GM03348 (cell line): ENCODE data around the gene SLC38A1.
A peak's percentile ranks its signal among the peaks of the same experiment; 100 is the strongest.
"Not testable (repeated sequence)": the region's sequence is repeated elsewhere in the genome, so short reads cannot be mapped to it uniquely, and the experiment has no call there.

Experiments
- DNase-seq: peaks from one replicate; pipeline ENCODE4 v3.0.0; 2012; ENCODE audit warnings: low spot score

Gene SLC38A1

GRCh38 chr12:46164186-46164761 is 104.6 kb downstream of the SLC38A1 start:
- no peak for DNase-seq

GRCh38 chr12:46162549-46163076 is 106.2 kb downstream of the SLC38A1 start:
- not testable (repeated sequence) for DNase-seq

DNA sequence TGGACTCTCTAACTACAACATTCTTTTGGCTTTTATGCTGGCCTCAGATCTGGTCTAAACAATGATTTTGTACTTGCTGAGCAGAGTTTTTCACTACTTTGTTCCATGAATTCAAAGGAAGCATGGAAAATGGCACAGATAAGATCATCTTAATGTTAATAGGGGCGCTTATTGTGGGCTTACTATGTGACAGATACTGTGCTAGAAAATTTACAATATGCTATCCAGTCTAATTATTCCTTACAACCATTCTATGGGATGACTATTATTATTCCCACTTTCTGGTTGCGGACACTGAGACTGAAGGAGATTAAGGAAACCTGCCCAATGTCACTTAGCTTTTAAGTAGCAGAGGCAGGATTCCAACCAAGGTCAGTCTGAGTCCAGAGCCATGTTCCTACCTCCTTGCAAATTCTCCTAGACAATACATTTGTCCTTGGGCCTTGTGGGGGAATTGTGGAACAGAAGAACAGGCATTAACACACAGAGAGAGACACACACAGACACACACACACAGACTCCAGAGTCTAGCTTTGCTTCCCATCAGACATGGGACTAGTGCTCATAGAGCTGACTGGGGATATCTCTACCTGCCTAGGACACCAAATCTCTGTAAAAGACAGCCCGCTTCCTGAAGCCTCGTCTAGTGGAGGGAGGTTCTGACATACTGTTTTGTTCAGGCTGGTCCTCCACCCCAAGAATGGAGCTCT is 107.7 kb downstream of the SLC38A1 start:
- DNase-seq, result no peak

DNA sequence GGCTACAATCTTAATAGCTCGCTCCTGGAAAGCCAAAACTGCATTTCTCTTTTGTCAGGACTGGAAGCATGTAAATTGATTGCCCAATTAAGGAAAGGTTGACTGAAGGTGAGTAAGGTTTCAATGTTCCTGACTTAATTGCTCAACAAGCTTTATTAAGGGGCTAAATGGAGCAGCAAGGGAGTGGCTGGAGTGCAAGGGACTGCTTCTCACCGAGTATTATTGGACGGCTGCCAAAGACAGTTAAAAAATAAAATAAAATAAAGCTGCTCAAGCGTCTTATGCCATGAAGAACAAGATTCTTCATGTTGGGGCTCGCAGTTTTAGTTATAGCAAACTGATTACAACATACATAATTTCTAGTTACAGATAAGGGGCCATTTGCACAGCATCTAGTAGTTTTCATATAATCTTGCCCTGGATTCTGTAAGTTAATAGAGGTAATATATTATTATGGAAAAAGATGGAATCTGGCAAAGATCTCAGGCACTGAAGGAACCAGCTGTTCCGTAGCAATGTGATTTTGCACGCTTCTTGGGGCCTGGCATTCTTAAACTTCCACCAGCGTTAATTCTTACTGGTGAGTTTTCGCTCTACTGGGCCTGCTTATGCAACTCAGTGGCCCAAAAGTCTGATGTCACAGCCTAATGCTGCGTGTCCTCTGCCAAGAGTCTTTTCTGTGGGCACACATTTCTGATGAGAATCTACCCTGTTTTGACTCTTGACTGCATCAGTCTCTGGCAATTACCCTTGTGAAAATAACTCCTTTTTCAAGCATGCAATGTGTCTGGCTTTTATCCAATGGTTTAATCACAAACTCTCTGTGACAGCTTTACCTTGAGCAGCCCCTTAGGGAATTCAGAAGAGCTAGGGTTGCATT is 108.5 kb downstream of the SLC38A1 start:
- DNase-seq, result peak; percentile 60

- no peak for DNase-seq
Observed at GRCh38 chr12:46159309-46159901, 109.4 kb downstream of the SLC38A1 start.

- DNase-seq, result no peak
Observed at GRCh38 chr12:46158501-46158900, 110.3 kb downstream of the SLC38A1 start.

DNA sequence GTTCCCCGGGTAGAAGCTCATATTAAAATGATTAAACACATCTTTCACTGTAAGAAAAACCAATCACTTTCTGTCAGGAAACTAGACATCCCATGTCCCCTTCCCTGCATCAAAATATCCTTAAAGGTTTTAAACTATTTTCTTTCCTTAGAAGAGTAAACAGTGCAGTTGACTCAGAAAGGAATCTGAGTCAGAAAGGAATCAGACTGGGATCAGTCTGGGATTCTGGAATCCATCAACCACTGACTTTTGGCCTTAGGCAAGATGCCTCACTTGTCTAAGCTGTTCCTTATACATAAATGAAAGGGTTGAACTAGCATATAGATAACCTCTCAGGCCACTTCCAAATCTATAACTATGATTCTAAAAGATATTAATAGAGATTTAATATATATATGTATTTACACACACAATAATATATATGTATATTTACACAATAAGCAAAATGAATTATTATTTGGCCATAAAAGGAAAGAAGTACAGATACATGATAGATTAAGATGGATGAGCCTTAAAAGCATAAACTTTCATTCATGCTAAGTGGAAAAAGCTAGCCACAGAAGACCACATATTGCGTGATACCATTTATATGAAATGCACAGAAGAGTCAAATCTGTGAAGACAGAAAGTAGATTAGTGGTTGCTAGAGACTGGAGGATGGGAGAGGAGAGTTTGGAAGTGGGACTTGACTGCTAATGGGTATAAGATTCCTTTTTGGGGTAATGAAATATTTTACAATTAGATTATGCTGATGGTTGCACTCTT is 114.4 kb downstream of the SLC38A1 start:
- peak; percentile 59 for DNase-seq

DNA sequence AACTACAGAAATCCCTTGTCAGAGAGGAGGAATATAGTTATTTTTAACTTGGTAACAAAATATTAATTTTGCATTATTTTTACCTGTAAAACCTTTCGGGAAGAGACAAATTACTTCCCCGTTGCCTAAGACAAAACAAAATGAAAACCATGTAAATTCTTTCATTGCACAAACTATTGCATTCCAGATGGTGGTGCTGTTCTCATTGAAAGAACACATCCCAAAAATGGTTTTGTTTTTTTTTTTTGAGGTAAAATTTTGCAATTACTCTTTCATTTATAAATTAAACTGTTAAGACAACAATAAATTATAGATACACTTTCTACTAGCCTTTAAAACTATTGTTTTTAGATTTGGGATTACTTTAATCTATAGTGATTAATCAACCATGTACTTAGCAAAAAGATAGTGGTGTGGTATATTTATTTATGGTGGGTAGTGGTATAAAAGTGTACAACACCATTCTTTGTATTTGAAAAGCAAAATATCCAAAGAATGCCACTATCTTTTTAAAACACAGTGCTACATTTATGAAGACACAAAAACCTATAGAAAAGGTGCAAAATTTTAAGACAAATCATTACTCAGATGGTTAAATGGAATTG is 115.5 kb downstream of the SLC38A1 start:
- DNase-seq, result peak; percentile 45

DNA sequence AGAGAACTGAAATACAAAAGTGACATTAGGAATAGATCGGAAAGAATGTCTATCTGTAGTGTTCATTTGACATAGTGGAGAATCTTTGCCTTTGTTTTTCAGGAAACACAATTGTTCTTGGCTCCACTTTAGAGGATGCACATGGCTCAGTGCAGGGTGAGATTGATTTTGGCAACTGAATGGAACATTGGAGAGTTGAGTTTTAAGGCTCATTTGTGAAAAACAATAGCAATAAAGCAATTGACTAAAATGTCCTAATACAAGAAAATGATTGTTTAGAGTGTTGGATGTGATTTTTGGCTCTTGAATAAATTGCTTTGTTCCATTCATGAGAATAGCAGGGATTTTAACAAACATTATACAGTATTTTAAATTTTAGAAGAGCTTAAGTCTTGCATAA is 116.4 kb downstream of the SLC38A1 start:
- DNase-seq, result no peak

DNA sequence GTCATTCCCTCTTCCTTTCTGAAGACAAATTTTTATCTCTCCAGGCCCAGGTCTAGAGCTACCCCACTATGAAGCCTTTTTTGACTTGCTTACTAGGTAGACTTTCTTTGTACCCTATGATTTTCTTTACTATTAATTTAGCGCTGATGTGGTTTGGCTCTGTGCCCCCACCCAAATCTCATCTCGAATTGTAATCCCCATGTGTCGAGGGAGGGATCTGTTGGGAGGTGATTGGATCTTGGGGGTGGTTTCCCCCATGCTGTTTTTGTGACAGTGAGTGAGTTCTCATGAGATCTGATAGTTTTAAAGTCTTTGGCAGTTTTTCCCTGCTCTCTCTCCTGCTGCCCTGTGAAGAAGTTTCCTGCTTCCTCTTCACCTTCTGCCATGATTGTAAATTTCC is 118.1 kb downstream of the SLC38A1 start:
- no peak for DNase-seq

DNA sequence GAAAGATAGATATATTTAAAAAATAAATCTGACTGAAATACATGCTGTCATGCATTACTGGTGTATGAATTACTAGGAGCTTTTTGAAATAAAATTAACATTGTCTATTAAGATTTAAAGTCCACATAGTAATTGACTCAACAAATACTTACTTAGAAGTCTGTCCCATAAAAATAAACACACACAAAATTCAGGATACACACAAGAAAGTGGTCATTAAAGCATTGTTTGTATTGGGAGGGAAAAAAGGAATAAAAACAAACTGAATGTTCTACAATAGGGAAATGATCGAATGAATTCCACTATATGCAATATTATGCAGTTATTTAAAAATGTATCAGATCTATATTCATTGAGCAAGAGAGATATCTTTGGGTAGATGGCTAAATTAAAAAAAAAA is 118.9 kb downstream of the SLC38A1 start:
- no peak for DNase-seq

DNA sequence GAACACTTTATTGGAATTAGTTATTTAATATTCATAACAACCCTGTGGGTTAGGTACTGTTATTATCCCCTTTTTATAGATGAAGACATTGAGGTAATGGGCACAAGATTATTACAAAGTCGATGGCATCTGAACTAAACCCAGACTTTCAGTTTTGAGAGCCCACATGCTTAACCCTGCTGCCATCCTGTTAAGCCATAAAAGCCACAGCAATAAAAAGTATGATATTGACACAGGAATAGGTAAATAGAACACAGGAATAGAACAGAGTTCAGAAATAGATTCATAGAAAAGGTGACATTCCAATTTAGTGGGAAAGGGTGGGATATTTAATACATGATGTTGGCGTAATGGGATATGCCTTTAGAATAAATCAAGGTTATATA is 119.8 kb downstream of the SLC38A1 start:
- no peak for DNase-seq

- DNase-seq, result no peak
Observed at GRCh38 chr12:46148327-46149078, 120.3 kb downstream of the SLC38A1 start.

GRCh38 chr12:46147144-46147543 is 121.7 kb downstream of the SLC38A1 start:
- DNase-seq, result no peak

DNA sequence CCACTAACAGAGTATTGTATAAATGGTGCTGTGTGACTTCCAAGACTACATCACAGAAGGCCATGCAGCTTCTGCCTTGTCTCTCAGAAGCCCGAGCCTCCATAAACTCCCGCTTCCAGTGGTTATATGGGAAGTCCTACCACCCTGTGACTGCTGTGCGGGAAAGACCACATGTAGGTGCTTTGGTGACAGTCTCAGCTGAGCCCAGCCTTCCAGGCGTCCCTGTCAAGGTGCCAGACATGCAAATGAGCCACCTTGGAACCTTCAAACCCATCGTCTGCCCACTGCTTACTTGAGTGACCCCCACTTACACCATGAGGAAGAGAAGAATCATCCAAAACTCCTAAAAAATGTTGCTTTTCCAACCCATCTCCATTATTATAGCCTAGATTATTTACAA is 123.0 kb downstream of the SLC38A1 start:
- DNase-seq, result no peak

GRCh38 chr12:46144433-46144832 is 124.4 kb downstream of the SLC38A1 start:
- no peak for DNase-seq

DNA sequence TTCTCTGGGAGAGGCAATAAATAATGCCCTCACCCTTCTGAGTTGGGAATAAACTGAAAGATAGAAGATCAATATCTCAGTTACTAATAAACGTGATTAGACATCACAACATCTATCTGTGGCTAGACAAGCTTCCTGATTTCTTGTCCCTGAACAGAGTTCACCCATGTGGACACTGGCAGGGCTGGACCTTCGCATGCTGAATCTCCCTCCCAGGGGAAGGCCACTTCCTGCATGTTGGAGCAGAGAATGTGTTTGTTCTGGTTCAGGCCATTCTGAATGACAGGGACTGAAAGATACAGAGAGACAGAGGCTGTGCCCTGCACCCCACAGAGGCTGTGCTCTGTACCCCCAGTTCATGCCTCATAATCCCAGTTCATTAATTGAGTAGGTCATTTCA is 132.6 kb downstream of the SLC38A1 start:
- no peak for DNase-seq

DNA sequence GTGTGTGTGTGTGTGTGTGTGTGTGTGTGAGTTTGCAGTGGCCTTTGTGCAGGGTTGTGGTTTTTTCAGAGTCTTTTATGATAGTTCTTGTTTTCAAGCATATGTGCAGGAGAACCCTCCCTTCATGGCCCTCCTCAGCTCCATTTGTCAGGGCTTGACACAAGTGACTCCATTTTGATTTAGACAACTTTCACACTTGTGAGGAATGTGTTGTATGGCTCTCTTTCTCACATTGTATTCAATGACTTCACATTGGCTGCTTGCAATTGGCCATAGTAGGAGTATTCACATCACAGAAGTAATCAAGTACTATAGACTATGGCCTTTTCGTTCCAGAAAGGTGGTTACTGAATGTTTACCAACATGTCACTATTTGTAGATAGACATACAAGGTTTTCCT is 133.1 kb downstream of the SLC38A1 start:
- no peak for DNase-seq

DNA sequence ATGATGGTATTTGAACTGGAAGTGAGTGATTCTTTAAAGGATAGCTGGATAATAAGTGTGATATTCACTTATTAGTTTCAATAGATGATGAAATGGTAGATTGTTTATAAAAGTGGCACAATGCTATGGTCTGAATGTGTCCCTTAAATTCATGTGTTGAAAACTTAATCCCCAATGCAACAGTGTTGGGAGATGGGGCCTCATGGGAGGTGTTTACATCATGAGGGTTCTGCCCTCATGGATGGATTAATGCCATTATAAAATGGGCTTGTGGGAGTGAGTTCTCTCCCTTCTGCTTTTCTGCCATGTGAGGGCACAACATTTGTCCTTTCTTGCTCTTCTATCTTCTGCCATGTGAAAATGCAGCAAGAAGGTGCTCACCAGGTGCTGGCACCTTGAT is 134.0 kb downstream of the SLC38A1 start:
- no peak for DNase-seq

DNA sequence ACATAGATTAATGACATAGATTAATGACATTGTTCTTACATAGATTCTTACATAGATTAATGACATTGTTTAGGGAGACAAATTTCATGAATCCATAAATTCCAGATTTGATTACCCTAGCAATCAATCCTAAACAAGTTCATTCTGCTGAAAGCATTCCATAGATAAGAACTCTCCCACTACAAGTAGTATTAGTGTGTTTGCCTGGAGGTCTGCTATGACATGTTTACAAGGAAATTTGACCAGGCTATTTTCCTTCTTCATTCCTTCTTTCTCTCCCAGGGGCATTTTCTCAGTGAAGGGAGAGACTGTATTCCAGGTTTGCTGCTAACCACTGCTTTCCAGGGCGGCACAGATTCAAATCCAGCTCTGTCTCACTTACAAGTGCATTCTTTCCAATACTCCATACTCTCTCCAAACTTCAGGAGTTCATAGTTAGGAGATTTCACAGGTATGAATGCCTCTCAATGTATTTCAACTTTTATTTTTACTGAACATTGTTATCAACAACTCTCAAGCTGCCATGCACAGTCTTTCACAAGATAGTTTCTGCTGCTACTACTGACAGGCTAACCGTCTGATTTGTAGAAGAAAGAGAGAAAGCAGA is 134.5 kb downstream of the SLC38A1 start:
- no peak for DNase-seq
